ENCODE data around the gene FLNC. TPM values are rescaled to one million over a fixed set of nuclear protein-coding genes. Genes with fewer than 3 reads are reported as not detected.

Gene FLNC
- total and polyA plus RNA-seq, 2 of the 13 experiments (the other 11 are each of a cell fraction or from before 2014, with no cell fraction given) = 0.02 TPM; not detected in 1

- no peak for TF ChIP-seq ZMAT3 (CRISPR knock-in tag; conservative IDR thresholded peaks at IDR 0.05)
- no peak for TF ChIP-seq ZNF646 (CRISPR knock-in tag; IDR thresholded peaks at IDR 0.05)
- no peak for TF ChIP-seq FOXA1 (IDR thresholded peaks at IDR 0.05)
- no peak for TF ChIP-seq FOXA1 (CRISPR knock-in tag; IDR thresholded peaks at IDR 0.05)
- TF ChIP-seq ZNF569 (CRISPR knock-in tag; IDR thresholded peaks at IDR 0.05; ENCODE audit: borderline replicate concordance) = no peak
- TF ChIP-seq HDAC1 (CRISPR knock-in tag; IDR thresholded peaks at IDR 0.05) = peak; percentile 63; the same call in 1 of the 2 replicates
- no peak for TF ChIP-seq AHR (CRISPR knock-in tag; IDR thresholded peaks at IDR 0.05)
- 0 out of 2 replicates have a peak, but pooled peaks have one; percentile 8 for TF ChIP-seq ZNF891 (CRISPR knock-in tag; IDR thresholded peaks at IDR 0.05)
- TF ChIP-seq ZSCAN20 (CRISPR knock-in tag; IDR thresholded peaks at IDR 0.05; ENCODE audit: borderline replicate concordance) = no peak
- TF ChIP-seq, protein P1, sequence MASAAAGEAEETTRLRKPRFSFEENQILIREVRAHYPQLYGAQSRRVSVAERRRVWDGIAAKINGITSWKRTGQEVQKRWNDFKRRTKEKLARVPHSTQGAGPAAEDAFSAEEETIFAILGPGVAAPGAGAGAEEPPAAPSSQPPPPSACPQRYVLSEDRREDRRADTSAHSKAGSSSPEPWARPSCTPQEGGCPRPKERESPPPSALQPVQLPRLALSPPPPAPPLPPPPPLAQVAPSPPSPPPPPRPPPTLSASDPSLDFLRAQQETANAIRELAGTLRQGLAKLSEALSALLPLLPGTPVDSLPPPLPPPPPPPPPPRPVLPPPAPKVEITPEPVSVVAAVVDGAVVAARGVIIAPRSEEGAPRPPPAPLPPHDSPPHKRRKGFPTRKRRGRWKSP (CRISPR knock-in tag; IDR thresholded peaks at IDR 0.05) = no peak
- TF ChIP-seq ZNF101 (CRISPR knock-in tag; IDR thresholded peaks at IDR 0.05; ENCODE audit: borderline replicate concordance, low read depth) = no peak
- TF ChIP-seq, protein P2, sequence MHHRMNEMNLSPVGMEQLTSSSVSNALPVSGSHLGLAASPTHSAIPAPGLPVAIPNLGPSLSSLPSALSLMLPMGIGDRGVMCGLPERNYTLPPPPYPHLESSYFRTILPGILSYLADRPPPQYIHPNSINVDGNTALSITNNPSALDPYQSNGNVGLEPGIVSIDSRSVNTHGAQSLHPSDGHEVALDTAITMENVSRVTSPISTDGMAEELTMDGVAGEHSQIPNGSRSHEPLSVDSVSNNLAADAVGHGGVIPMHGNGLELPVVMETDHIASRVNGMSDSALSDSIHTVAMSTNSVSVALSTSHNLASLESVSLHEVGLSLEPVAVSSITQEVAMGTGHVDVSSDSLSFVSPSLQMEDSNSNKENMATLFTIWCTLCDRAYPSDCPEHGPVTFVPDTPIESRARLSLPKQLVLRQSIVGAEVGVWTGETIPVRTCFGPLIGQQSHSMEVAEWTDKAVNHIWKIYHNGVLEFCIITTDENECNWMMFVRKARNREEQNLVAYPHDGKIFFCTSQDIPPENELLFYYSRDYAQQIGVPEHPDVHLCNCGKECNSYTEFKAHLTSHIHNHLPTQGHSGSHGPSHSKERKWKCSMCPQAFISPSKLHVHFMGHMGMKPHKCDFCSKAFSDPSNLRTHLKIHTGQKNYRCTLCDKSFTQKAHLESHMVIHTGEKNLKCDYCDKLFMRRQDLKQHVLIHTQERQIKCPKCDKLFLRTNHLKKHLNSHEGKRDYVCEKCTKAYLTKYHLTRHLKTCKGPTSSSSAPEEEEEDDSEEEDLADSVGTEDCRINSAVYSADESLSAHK (CRISPR knock-in tag; IDR thresholded peaks at IDR 0.05; ENCODE audit: borderline replicate concordance) = no peak
- no peak for TF ChIP-seq RORA (CRISPR knock-in tag; IDR thresholded peaks at IDR 0.05)
- TF ChIP-seq HOXA9 (CRISPR knock-in tag; IDR thresholded peaks at IDR 0.05; ENCODE audit: borderline replicate concordance) = no peak
- TF ChIP-seq, protein P3, sequence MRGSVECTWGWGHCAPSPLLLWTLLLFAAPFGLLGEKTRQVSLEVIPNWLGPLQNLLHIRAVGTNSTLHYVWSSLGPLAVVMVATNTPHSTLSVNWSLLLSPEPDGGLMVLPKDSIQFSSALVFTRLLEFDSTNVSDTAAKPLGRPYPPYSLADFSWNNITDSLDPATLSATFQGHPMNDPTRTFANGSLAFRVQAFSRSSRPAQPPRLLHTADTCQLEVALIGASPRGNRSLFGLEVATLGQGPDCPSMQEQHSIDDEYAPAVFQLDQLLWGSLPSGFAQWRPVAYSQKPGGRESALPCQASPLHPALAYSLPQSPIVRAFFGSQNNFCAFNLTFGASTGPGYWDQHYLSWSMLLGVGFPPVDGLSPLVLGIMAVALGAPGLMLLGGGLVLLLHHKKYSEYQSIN (CRISPR knock-in tag; IDR thresholded peaks at IDR 0.05; ENCODE audit: borderline replicate concordance) = no peak
- no peak for TF ChIP-seq EED (CRISPR knock-in tag; IDR thresholded peaks at IDR 0.05)
Observed at GRCh38 chr7:128862571-128863432, 32.6 kb downstream of the FLNC start, which contains the start of gene ATP6V1F (continued).
